ENCODE data around the gene SLC39A5.
"Not testable (repeated sequence)": the region's sequence is repeated elsewhere in the genome, so short reads cannot be mapped to it uniquely, and the experiment has no call there.

The SLC39A5 gene, protein sequence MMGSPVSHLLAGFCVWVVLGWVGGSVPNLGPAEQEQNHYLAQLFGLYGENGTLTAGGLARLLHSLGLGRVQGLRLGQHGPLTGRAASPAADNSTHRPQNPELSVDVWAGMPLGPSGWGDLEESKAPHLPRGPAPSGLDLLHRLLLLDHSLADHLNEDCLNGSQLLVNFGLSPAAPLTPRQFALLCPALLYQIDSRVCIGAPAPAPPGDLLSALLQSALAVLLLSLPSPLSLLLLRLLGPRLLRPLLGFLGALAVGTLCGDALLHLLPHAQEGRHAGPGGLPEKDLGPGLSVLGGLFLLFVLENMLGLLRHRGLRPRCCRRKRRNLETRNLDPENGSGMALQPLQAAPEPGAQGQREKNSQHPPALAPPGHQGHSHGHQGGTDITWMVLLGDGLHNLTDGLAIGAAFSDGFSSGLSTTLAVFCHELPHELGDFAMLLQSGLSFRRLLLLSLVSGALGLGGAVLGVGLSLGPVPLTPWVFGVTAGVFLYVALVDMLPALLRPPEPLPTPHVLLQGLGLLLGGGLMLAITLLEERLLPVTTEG

GRCh38 chr12:56229916-56230431, at the start of gene SLC39A5:
SLC39A5 (plus strand) TSS chr12:56230051; CDS start chr12:56231275, 1,224 bp downstream.
- no peak for DNase-seq

DNA sequence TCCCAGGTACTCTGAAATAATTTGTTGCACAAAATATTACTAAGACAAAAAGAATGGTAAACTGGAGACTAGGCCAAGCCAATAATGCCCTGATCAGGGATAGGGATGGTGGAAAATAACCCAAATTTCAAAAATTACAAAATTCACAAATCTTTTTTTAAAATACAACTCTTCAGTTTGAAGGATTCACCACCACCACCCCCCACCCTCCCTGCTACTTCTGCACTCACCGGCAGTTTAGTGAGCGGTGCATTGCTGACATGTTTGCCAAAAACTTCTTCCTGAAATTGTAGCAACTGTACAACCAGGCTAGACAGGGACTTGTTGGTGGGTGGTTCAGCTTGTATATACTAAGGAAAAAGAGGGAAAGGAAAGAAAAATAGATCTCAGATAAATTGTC, 42.9 kb upstream of the SLC39A5 start:
- no peak for DNase-seq

- no peak for DNase-seq
These were observed 41.6 kb upstream of the SLC39A5 start for GRCh38 chr12:56188131-56188777.

DNA sequence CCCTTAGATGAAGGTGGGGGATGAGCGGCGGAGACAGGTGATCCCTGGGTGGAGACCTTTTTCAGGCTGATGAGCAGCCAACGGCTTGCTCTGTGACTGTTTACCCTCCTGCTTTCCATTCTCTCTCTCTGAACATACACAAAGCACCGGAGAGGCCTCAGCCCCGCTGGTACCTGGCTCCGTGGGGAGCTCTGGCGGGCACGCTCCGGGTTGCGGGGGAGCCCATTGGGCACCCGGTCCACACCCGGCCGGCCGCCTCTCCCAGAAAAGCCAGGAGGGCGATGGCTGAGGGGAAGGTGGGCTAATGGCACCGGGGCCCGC, 41.1 kb upstream of the SLC39A5 start:
- no peak for DNase-seq

GRCh38 chr12:56189099-56189917, 40.5 kb upstream of the SLC39A5 start, which contains the start of gene SMARCC2:
SMARCC2 (minus strand) TSS chr12:56189483; CDS start chr12:56189461, 22 bp downstream.
- DNase-seq = peak; percentile 88

DNA sequence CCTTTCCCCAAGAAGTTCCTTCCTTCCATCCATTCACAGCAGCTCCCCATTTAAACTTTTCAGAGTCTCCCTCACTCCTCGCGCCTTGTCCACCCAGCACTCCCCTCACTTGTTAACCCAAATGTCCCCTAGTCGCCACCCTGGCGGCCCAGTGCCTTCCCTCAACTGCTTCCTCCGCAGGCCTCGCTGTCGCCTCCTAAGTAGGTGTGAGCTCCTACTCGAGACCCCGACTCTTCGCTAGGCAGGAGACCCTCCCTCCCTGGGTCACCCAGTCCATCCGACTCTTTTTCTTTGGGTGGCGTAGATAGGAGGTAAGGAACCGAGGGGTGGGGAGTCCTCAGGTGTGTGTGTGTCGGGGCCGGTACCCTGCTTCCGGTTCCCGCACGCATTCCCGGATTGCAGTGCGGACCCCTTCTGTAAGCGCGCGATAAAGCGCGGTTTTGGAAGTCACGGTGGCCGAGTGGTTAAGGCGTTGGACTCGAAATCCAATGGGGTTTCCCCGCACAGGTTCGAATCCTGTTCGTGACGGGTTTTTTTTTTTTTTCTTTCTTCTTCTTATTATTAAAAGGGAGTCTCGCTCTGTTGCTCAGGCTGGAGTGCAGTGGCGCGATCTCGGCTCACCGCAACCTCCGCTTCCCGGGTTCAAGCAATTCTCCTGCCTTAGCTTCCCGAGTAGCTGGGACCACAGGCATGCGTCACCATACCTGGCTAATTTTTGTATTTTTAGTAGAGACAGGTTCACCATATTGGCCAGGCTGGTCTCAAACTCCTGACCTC, 39.7 kb upstream of the SLC39A5 start:
- peak; percentile 93 for DNase-seq

DNA sequence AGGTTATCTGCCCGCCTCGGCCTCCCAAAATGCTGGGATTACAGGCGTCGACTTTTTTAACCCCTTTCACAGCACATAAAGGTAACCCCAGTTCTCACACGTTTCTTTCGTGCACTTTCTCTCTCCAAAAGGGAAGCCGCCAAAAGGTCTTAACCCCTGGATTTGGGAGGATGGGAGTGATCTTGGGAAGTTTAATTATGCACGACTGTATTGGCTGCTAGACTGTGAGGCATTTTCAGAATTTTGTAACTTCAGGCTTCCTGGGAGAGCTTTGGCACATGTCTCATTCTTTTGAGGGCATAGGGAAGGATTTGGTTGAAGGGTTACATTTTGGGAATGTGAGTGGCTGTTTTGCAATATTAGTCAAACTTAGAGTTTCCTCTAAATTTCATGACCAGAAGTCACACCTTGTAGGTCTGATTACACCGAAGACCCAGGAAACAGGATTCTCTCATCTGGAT, 39.1 kb upstream of the SLC39A5 start:
- DNase-seq = no peak

DNA sequence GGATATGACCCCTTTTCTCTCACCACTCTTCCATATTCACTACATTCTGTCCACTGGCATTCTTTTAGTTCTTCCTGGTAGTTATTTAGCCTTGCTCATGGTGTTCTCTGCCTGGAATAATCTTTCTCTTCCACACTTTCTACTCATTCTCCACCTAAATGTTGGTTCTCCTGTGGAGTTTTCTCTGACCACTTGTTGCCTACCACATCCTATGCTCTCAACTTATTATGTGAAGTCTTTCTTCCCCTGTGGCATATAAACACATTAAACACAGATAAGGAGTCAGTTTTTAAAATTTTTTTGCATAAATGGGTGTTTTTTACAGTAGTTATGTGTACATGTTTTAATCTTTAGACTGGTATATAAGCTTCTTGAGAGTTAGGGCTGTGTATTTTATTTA, 37.3 kb upstream of the SLC39A5 start:
- DNase-seq = no peak

DNA sequence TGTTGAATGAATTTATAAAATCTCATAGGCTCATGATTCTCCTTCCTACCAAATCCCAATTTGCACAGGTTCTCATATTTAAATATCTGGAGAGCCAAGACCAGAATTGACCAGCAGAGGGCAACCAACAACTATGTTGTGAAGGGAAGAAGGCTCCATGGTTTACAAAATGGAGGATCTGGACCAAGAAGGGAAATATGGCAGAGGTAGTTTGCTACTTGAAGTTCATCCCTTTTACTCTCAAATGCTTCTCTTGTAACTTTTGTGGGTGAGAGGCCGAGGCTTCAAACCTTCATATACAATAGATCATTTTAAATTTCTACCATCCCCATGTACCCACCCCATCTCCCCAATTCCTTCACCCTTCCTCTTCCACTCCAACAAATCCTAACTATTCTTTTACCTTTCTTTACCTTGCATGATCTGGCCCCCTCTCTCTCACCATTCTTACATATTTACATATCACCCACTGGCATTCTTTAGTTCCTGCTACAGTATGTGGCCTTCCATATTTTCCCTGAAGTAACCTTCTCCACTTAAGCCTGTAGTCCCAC, 36.7 kb upstream of the SLC39A5 start:
- DNase-seq = peak; percentile 94

DNA sequence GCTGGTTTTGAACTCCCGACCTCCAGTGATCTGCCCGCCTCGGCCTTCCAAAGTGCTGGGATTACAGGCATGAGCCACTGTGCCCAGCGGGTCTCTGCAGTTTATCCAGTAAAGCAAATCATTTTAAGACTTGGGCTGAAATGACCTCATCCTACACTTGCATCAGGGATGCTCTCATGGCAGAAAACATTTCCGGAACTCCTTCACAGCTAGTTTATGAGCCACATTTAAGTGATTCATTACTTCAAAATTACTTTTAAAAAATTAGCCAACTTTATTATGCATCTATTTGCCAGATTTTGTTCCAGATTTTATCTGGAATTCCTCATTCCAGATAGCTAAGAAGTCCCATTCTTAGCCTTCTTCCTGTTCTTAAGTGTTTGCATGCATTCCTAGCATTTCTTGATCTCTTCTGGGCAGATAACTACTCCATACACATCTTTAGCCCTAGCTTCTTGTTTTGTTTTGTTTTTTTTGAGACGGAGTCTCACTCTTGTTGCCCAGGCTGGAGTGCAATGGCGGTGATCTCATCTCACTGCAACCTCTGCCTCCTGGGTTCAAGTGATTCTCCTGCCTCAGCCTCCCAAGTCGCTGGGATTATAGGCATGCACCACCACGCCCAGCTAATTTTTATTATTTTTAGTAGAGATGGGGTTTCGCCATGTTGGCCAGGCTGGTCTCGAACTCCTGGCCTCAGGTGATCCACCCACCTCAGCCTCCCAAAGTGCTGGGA, 32.9 kb upstream of the SLC39A5 start:
- not testable (repeated sequence) for DNase-seq

- DNase-seq = no peak
These were observed 31.8 kb upstream of the SLC39A5 start for GRCh38 chr12:56197921-56198635.

DNA sequence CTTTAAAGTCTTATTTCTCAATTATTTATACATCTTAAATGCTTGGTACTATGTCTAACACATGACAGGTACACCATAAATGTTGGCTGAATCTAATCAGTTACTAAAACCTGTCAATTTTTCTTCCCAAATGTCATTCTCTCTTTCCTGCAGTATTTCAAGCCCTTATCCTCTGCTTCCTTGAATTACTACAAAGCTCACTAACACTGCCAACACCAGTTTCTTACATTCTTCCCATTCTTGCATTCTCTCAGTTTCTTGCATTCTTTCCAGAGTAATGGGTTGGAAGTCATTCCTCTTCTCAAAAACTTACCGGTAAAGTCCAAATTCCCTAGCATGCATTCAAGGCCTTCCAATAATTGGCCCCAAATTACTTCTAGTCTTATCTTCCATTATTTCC, 31.0 kb upstream of the SLC39A5 start:
- DNase-seq = no peak

DNA sequence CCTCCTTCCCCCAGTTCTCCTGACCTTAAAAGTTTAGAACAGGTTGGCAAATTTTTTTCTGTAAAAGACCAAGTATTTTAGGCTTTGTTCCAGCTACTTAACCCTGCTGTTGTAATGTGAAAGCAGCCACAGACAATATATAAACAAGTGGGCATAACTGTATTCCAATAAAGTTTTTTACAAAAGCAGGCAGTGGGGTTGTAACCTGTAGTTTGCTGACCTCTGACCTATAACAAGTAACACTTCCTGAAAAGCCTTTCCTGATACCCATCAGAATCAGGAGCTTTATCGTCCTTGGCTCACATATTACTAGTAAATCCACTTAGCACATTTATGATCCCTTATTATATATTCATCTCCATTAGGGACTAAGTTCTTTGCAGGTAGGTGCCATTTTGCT, 27.5 kb upstream of the SLC39A5 start:
- no peak for DNase-seq

DNA sequence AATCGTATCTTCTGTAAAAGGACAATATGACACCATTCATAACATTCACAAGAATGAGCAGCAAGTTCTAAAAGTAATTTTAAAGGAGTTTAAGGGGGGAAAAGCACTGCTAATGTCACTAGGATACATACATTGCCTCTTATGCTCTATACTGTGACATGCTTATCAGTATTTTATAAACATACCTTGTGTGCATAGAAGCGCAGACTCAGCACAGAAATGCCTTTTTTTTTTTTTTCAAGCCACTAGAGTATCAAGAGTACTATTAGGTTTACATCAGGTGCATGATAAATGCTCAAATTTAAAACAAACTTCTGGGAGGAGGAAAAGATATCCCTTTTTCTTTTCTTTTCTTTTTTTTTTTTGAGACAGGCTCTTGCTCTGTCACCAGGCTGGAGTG, 27.0 kb upstream of the SLC39A5 start:
- DNase-seq = no peak

- no peak for DNase-seq
These were observed 25.6 kb upstream of the SLC39A5 start for GRCh38 chr12:56204275-56204674.

- peak; percentile 45 for DNase-seq
These were observed 24.4 kb upstream of the SLC39A5 start for GRCh38 chr12:56205445-56205844.

GRCh38 chr12:56206452-56207166, 23.2 kb upstream of the SLC39A5 start:
- DNase-seq = peak; percentile 64

DNA sequence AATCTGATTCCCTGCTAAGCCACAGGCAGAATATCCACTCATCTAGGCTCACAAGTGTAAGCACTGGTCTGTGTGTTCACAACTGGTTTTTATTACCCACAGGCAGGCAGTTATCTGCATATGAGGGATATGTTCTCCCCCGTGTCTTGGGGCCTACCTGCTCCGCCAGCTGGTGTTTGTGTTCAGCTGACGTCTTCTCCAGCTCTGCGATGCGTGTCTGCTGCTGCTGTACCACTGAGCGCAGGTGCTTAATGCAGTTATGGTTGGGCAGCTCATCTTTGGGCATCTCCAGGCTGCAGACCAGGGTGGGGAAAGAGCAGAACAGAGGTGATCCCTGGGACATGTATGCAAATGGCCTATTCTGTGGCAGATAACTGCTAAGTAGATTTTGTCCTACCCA, 21.8 kb upstream of the SLC39A5 start:
- DNase-seq = no peak

- peak; percentile 54 for DNase-seq
These were observed 17.5 kb upstream of the SLC39A5 start for GRCh38 chr12:56212361-56212760.

DNA sequence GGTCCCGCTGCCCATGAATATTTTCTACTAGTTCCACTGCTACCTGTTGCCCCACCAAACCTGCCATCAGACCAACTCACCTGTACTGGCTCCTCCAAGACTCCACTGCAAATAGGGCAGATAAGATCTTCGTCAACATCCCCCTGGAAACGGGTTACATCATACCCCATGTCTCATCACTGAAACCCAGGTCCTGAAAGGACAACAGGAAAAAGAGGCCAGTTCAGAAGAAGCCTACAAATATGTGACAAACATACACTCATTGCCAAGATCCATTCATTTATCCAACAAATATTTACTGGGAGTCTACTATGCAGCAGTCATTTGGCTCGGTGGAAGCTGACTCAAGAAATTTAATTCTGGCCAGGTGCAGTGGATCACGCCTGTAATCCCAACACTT, 16.0 kb upstream of the SLC39A5 start:
- DNase-seq = no peak
